GM21381 (cell line): ENCODE measurements around the gene IQSEC3.
"Not testable (repeated sequence)": the region's sequence is repeated elsewhere in the genome, so short reads cannot be mapped to it uniquely, and the experiment has no call there.

ENCODE experiments used
- ATAC-seq: cut with Tn5 transposase; IDR thresholded peaks from one replicate; pipeline ENCODE4 v1.9.1; 2021; ENCODE audit warnings: mild to moderate bottlenecking, moderate library complexity; ENCODE audit not compliant: unreplicated experiment

The IQSEC3 gene

GRCh38 chr12:77769-78383 lies 11.3 kb downstream of the IQSEC3 start:
- not testable (repeated sequence) for ATAC-seq

GRCh38 chr12:78981-79380 lies 12.4 kb downstream of the IQSEC3 start:
- ATAC-seq: no peak

GRCh38 chr12:80681-81190 lies 14.2 kb downstream of the IQSEC3 start:
- no peak for ATAC-seq

- no peak for ATAC-seq
These were observed 16.2 kb downstream of the IQSEC3 start for GRCh38 chr12:82740-83139.

GRCh38 chr12:84056-84455 lies 17.5 kb downstream of the IQSEC3 start:
- no peak for ATAC-seq

GRCh38 chr12:85191-85666 lies 18.7 kb downstream of the IQSEC3 start:
- ATAC-seq: no peak

- ATAC-seq: no peak
These were observed 20.7 kb downstream of the IQSEC3 start for GRCh38 chr12:87315-87714.

GRCh38 chr12:87856-88255 lies 21.3 kb downstream of the IQSEC3 start:
- ATAC-seq: no peak

- no peak for ATAC-seq
These were observed 23.1 kb downstream of the IQSEC3 start for GRCh38 chr12:89653-90052.

GRCh38 chr12:91213-91612 lies 24.6 kb downstream of the IQSEC3 start:
- no peak for ATAC-seq

- ATAC-seq: no peak
These were observed 26.9 kb downstream of the IQSEC3 start for GRCh38 chr12:93266-94005.

- no peak for ATAC-seq
These were observed 30.0 kb downstream of the IQSEC3 start for GRCh38 chr12:96543-96942.

GRCh38 chr12:98924-99352 lies 32.4 kb downstream of the IQSEC3 start:
- ATAC-seq: no peak

GRCh38 chr12:99605-100004 lies 33.0 kb downstream of the IQSEC3 start:
- no peak for ATAC-seq

GRCh38 chr12:101969-102878 lies 35.7 kb downstream of the IQSEC3 start:
- ATAC-seq: no peak

GRCh38 chr12:102879-103168 lies 36.3 kb downstream of the IQSEC3 start:
- ATAC-seq: no peak

- ATAC-seq: no peak
These were observed 36.8 kb downstream of the IQSEC3 start for GRCh38 chr12:103169-103981.

- no peak for ATAC-seq
These were observed 38.0 kb downstream of the IQSEC3 start for GRCh38 chr12:104551-105081.

GRCh38 chr12:105696-106095 lies 39.1 kb downstream of the IQSEC3 start:
- peak; percentile 9 for ATAC-seq

GRCh38 chr12:106118-106591 lies 39.6 kb downstream of the IQSEC3 start:
- peak; percentile 91 for ATAC-seq
